ENCODE results near the gene CEP192. TPM values are rescaled to one million over a fixed set of nuclear protein-coding genes. Genes with fewer than 3 reads are reported as not detected.

Gene CEP192
- total RNA-seq, 2 donors from 2014 or later: 26.4 to 35.6 TPM

DNA sequence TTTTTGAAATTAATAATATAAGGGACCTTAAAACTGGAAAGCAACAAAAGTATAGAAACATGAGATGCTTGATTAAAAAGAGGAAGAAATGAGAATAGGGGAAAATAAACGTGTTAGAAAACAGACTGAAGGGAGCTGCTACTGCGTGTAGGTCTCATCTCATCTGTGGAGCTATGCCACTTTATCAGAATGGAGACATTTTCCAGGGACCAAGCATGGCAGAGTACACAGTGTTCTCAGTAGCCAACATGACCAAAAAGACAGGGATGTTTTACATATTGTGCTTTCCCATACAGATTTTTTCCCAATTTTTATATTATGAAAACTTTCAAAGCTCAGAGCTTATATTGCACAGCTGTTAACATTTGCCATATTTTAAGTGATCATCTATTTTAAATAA lies 23.1 kb downstream of the CEP192 start:
- Histone ChIP-seq H3K27ac (ENCODE audit: low read depth, low read length) (no peak overlapping the region), H3K36me3 (ENCODE audit: control insufficient read depth, insufficient read depth, low read length) (peaks cover 91% of the 10 kb centered on the region)
- 82 to 93% methylated on average over 2 of the region's 2 CpGs for WGBS, 2 experiments (ENCODE audit: insufficient coverage in 1 of 2, insufficient read length in 1 of 2)

GRCh38 chr18:13014818-13015217 lies 23.7 kb downstream of the CEP192 start:
- H3K9ac ChIP-seq (ENCODE audit: extremely low read depth, low read length, poor library complexity, severe bottlenecking): no peak overlapping the region
- Mint-ChIP-seq H3K36me3 (ENCODE audit: low read depth) (peaks cover 75% of the 10 kb centered on the region), H3K27ac (no peak overlapping the region), H3K27me3 (ENCODE audit: insufficient read depth) (no peaks in the 10 kb centered on the region), H3K4me1 (no peaks in the 10 kb centered on the region), H3K9me3 (no peaks in the 10 kb centered on the region), H3K4me3 (no peak overlapping the region)
- no peaks in the 10 kb centered on the region for H3K27me3 ChIP-seq (ENCODE audit: control insufficient read depth, insufficient read depth, low read length, poor library complexity, severe bottlenecking)
- 95 to 100% methylated on average over 2 to 4 of the region's 4 CpGs for WGBS, 2 experiments (ENCODE audit: insufficient coverage in 1 of 2, insufficient read length in 1 of 2)
- peaks cover 90% of the 10 kb centered on the region for H3K36me3 ChIP-seq (ENCODE audit: control insufficient read depth, insufficient read depth, low read length)
- H3K27ac ChIP-seq (ENCODE audit: low read depth, low read length): no peak overlapping the region
- no peaks in the 10 kb centered on the region for H3K9me3 ChIP-seq (ENCODE audit: control insufficient read depth, low read length)
- TF ChIP-seq, protein P1, sequence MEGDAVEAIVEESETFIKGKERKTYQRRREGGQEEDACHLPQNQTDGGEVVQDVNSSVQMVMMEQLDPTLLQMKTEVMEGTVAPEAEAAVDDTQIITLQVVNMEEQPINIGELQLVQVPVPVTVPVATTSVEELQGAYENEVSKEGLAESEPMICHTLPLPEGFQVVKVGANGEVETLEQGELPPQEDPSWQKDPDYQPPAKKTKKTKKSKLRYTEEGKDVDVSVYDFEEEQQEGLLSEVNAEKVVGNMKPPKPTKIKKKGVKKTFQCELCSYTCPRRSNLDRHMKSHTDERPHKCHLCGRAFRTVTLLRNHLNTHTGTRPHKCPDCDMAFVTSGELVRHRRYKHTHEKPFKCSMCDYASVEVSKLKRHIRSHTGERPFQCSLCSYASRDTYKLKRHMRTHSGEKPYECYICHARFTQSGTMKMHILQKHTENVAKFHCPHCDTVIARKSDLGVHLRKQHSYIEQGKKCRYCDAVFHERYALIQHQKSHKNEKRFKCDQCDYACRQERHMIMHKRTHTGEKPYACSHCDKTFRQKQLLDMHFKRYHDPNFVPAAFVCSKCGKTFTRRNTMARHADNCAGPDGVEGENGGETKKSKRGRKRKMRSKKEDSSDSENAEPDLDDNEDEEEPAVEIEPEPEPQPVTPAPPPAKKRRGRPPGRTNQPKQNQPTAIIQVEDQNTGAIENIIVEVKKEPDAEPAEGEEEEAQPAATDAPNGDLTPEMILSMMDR (conservative IDR thresholded peaks at IDR 0.05): no peak
- H3K4me1 ChIP-seq (ENCODE audit: control insufficient read depth, insufficient read depth, low read length): no peaks in the 10 kb centered on the region
- no peak for DNase-seq
- H3K4me3 ChIP-seq (ENCODE audit: low read length): no peak overlapping the region

More for the DNA sequence above, 23.1 kb downstream of the CEP192 start:
- Mint-ChIP-seq H3K9me3 (no peaks in the 10 kb centered on the region), H3K4me3 (no peak overlapping the region), H3K4me1 (no peaks in the 10 kb centered on the region), H3K27ac (no peak overlapping the region), H3K36me3 (ENCODE audit: low read depth) (peaks cover 78% of the 10 kb centered on the region), H3K27me3 (ENCODE audit: insufficient read depth) (no peaks in the 10 kb centered on the region)
- Histone ChIP-seq H3K9me3 (ENCODE audit: control insufficient read depth, low read length) (no peaks in the 10 kb centered on the region), H3K27me3 (ENCODE audit: control insufficient read depth, insufficient read depth, low read length, poor library complexity, severe bottlenecking) (no peaks in the 10 kb centered on the region), H3K9ac (ENCODE audit: extremely low read depth, low read length, poor library complexity, severe bottlenecking) (no peak overlapping the region), H3K4me3 (ENCODE audit: low read length) (no peak overlapping the region), H3K4me1 (ENCODE audit: control insufficient read depth, insufficient read depth, low read length) (no peaks in the 10 kb centered on the region)
- TF ChIP-seq, protein P1 (conservative IDR thresholded peaks at IDR 0.05): no peak
- DNase-seq: no peak

- H3K36me3 Mint-ChIP-seq (ENCODE audit: low read depth): peaks cover 81% of the 10 kb centered on the region
- 96 to 100% methylated on average over 2 of the region's 2 CpGs for WGBS, 2 experiments (ENCODE audit: insufficient coverage in 1 of 2, insufficient read length in 1 of 2)
- Histone ChIP-seq H3K4me1 (ENCODE audit: control insufficient read depth, insufficient read depth, low read length) (no peaks in the 10 kb centered on the region), H3K27me3 (ENCODE audit: control insufficient read depth, insufficient read depth, low read length, poor library complexity, severe bottlenecking) (no peaks in the 10 kb centered on the region), H3K4me3 (ENCODE audit: low read length) (no peak overlapping the region), H3K9me3 (ENCODE audit: control insufficient read depth, low read length) (no peaks in the 10 kb centered on the region), H3K9ac (ENCODE audit: extremely low read depth, low read length, poor library complexity, severe bottlenecking) (no peak overlapping the region), H3K36me3 (ENCODE audit: control insufficient read depth, insufficient read depth, low read length) (peaks cover 91% of the 10 kb centered on the region), H3K27ac (ENCODE audit: low read depth, low read length) (no peak overlapping the region)
- no peaks in the 10 kb centered on the region for H3K4me1 Mint-ChIP-seq
- TF ChIP-seq, protein P1 (conservative IDR thresholded peaks at IDR 0.05): no peak
- H3K9me3 Mint-ChIP-seq: no peaks in the 10 kb centered on the region
- H3K27ac Mint-ChIP-seq: no peak overlapping the region
- H3K4me3 Mint-ChIP-seq: no peak overlapping the region
- DNase-seq: no peak
- H3K27me3 Mint-ChIP-seq (ENCODE audit: insufficient read depth): no peaks in the 10 kb centered on the region
These were observed 26.2 kb downstream of the CEP192 start for GRCh38 chr18:13017247-13017875.

Measured in endodermal cell (in vitro differentiated cells).